Natural killer cell (primary cell): ENCODE results near the gene CREBRF. TPM values are rescaled to one million over a fixed set of nuclear protein-coding genes. Genes with fewer than 3 reads are reported as not detected.
"Not testable (repeated sequence)": the region's sequence is repeated elsewhere in the genome, so short reads cannot be mapped to it uniquely, and the experiment has no call there.

Experiments
- ATAC-seq, 3 donors: fragments of 150-1000 bp in 2 of 3; fragments of 200-7000 bp in 1 of 3; cut with Tn5 transposase; 1 replicate in 1 of 3; 2 replicates in 2 of 3; pipeline ENCODE4 v1.10.0; 2021; ENCODE audit warnings: mild to moderate bottlenecking in 2 of 3, moderate library complexity in 2 of 3
- DNase-seq, 2 donors: peaks; one replicate each; pipeline versions ENCODE4 v3.0.0 to v3.0.0-alpha.2; 2013 to 2021; ENCODE audit warnings: mixed read lengths in 1 of 2
- H3K27ac ChIP-seq: one replicate; pipeline ENCODE4 v1.5.1; 2013; ENCODE audit warnings: mild to moderate bottlenecking, low read length
- H3K27me3 ChIP-seq: one replicate; pipeline ENCODE4 v1.6.1; 2013; ENCODE audit warnings: low read length; ENCODE audit not compliant: control insufficient read depth, insufficient read depth
- H3K36me3 ChIP-seq: one replicate; pipeline ENCODE4 v1.6.1; 2013; ENCODE audit warnings: low read length; ENCODE audit not compliant: control insufficient read depth, insufficient read depth
- H3K4me1 ChIP-seq: one replicate; pipeline ENCODE4 v1.6.1; 2013; ENCODE audit warnings: low read length; ENCODE audit not compliant: control insufficient read depth, insufficient read depth
- H3K4me3 ChIP-seq: one replicate; pipeline ENCODE4 v1.5.1; 2013; ENCODE audit warnings: low read length
- H3K9me3 ChIP-seq: one replicate; pipeline ENCODE4 v1.6.1; 2013; ENCODE audit warnings: low read length; ENCODE audit not compliant: control insufficient read depth, insufficient read depth
- H3K27ac Mint-ChIP-seq, 2 donors: one replicate each; pipeline ENCODE4 v1.8.0; 2022; ENCODE audit warnings: mild to moderate bottlenecking in 2 of 2, mixed read lengths in 2 of 2, moderate library complexity in 1 of 2
- H3K27me3 Mint-ChIP-seq, 2 donors: one replicate each; pipeline ENCODE4 v1.8.0; 2022; ENCODE audit warnings: low read depth in 2 of 2, mixed read lengths in 2 of 2
- H3K36me3 Mint-ChIP-seq: one replicate; pipeline ENCODE4 v1.8.0; 2022; ENCODE audit warnings: mixed read lengths
- H3K4me1 Mint-ChIP-seq, 2 donors: one replicate each; pipeline ENCODE4 v1.8.0; 2022; ENCODE audit warnings: mixed read lengths in 2 of 2
- H3K4me3 Mint-ChIP-seq: one replicate; pipeline ENCODE4 v1.8.0; 2022; ENCODE audit warnings: mild to moderate bottlenecking, moderate library complexity, mixed read lengths
- H3K9me3 Mint-ChIP-seq, 2 donors: one replicate each; pipeline ENCODE4 v1.8.0; 2022; ENCODE audit warnings: mixed read lengths in 2 of 2
- WGBS: methylation state at CpG from one replicate; pipeline ENCODE4 v1.1.7; 2013; ENCODE audit warnings: missing lambda C conversion rate; ENCODE audit not compliant: insufficient coverage; 5-methylcytosine and 5-hydroxymethylcytosine counted together
- intact Hi-C: fragments of 100-400 bp; cut with micrococcal nuclease; formaldehyde crosslinking; loops from one replicate; pipeline ENCODE4 v1.14.2; 2022
- total RNA-seq, 4 donors: library from RNA; stranded (reverse); fragments of 120-200 nt in 1 of 4; gene quantifications; one replicate each; pipeline versions ENCODE4 v1.2.3 to v1.2.4, GENCODE V29; 2013 to 2022
- TF ChIP-seq, protein P1 (sequence below): fragments of 200-600 bp; IDR thresholded peaks from one replicate; pipeline ENCODE4 v1.8.0; 2022; ENCODE audit warnings: antibody characterized with exemption

The CREBRF gene
- total RNA-seq, 3 donors from 2014 or later (not counting 1 experiment from before 2014, with no cell fraction given), result 118 to 127 (median 121) TPM

GRCh38 chr5:173069671-173070070 is 13.5 kb downstream of the CREBRF start:
- no peak for DNase-seq
- peaks cover 59 to 62% of the 10 kb centered on the region in 2 donors for H3K4me1 Mint-ChIP-seq
- Histone ChIP-seq H3K9me3 (no peaks in the 10 kb centered on the region), H3K4me1 (peaks cover 16% of the 10 kb centered on the region), H3K36me3 (no peaks in the 10 kb centered on the region), H3K4me3 (no peak overlapping the region), H3K27me3 (no peaks in the 10 kb centered on the region), H3K27ac (no peak overlapping the region)
- H3K27me3 Mint-ChIP-seq, result no peaks in the 10 kb centered on the region
- ATAC-seq, result no peak
- WGBS, result 41% methylated on average over 7 of the region's 7 CpGs
- TF ChIP-seq, protein P1, sequence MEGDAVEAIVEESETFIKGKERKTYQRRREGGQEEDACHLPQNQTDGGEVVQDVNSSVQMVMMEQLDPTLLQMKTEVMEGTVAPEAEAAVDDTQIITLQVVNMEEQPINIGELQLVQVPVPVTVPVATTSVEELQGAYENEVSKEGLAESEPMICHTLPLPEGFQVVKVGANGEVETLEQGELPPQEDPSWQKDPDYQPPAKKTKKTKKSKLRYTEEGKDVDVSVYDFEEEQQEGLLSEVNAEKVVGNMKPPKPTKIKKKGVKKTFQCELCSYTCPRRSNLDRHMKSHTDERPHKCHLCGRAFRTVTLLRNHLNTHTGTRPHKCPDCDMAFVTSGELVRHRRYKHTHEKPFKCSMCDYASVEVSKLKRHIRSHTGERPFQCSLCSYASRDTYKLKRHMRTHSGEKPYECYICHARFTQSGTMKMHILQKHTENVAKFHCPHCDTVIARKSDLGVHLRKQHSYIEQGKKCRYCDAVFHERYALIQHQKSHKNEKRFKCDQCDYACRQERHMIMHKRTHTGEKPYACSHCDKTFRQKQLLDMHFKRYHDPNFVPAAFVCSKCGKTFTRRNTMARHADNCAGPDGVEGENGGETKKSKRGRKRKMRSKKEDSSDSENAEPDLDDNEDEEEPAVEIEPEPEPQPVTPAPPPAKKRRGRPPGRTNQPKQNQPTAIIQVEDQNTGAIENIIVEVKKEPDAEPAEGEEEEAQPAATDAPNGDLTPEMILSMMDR, result no peak
- no peak overlapping the region for H3K4me3 Mint-ChIP-seq
- intact Hi-C loops, result no loop called here
- H3K9me3 Mint-ChIP-seq, result no peaks in the 10 kb centered on the region
- no peak overlapping the region for H3K27ac Mint-ChIP-seq
- H3K36me3 Mint-ChIP-seq, result no peaks in the 10 kb centered on the region

DNA sequence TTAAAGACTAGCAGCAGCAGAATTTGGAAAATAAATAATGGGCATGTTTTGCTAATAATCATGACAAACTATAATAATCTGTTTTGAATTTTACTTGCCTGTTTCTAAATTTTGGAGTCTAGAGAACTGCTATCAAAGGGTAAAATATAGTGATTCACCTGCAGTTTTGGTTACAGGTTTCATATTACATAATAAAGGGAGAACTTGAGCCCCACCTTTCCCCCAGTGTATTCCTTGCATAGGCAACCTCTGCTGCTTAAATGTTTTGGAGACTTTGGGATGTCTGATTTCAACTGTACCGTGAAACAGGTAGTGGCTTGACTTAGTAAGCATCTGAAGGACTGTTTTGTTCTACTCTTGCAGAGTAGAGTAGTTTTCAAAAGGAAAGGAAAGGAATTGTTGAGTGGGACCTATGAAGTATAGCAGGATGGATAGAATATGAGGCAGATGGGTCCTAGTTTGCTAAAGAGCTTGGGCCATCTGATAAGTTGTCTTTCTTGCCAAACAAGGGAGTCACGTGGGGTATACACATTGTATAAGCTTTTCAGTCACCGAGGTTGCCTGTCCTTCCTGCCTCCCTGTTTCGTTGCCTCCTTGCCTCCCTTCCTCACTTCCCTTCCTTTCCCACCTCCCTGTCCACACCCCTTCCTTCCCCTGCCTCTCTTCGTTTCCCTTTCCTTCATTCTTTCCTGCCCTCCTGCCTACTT is 19.1 kb downstream of the CREBRF start:
- Mint-ChIP-seq H3K4me1 (peaks cover 45 to 56% of the 10 kb centered on the region in 2 donors), H3K9me3 (no peaks in the 10 kb centered on the region), H3K27me3 (no peaks in the 10 kb centered on the region), H3K27ac (no peak overlapping the region), H3K36me3 (no peaks in the 10 kb centered on the region), H3K4me3 (no peak overlapping the region)
- ATAC-seq (no peak), DNase-seq (no peak)
- H3K4me1 ChIP-seq, result peaks cover 4% of the 10 kb centered on the region
- no peak overlapping the region for H3K27ac ChIP-seq
- H3K4me3 ChIP-seq, result no peak overlapping the region
- intact Hi-C loops, result no loop called here
- H3K27me3 ChIP-seq, result no peaks in the 10 kb centered on the region
- 94% methylated on average over 5 of the region's 5 CpGs for WGBS
- TF ChIP-seq, protein P1, result no peak
- H3K36me3 ChIP-seq, result no peaks in the 10 kb centered on the region
- no peaks in the 10 kb centered on the region for H3K9me3 ChIP-seq

- 100% methylated on average over 1 of the region's 5 CpGs for WGBS
- DNase-seq (no peak), ATAC-seq (no peak)
- intact Hi-C loops, result no loop called here
- Histone ChIP-seq H3K4me1 (peaks cover 4% of the 10 kb centered on the region), H3K27ac (no peak overlapping the region), H3K4me3 (no peak overlapping the region), H3K9me3 (no peaks in the 10 kb centered on the region), H3K36me3 (peaks cover 5% of the 10 kb centered on the region), H3K27me3 (no peaks in the 10 kb centered on the region)
- no peaks in the 10 kb centered on the region for H3K9me3 Mint-ChIP-seq
- no peaks in the 10 kb centered on the region for H3K27me3 Mint-ChIP-seq
- no peak overlapping the region for H3K27ac Mint-ChIP-seq
- TF ChIP-seq, protein P1, result no peak
- H3K4me1 Mint-ChIP-seq, result peaks cover 46 to 57% of the 10 kb centered on the region in 2 donors
- H3K4me3 Mint-ChIP-seq, result no peak overlapping the region
- peaks cover 3% of the 10 kb centered on the region for H3K36me3 Mint-ChIP-seq
Observed at GRCh38 chr5:173075970-173076369, 19.8 kb downstream of the CREBRF start.

DNA sequence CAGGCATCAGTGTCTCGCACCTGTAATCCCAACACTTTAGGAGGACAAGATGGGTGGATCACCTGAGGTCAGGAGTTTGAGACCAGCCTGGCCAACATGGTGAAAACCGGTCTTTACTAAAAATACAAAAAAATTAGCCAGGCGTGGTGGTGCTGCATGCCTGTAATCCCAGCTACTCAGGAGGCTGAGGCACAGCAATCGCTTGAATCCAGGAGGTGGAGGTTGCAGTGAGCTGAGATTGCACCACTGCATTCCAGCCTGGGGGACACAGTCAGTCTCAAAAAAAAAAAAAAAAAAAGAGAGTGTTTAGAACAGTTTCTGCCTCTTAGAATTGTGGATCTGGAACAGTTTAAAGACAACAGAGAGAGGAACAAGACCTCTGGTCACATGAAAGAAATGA is 20.3 kb downstream of the CREBRF start:
- H3K27me3 ChIP-seq, H3K9me3 Mint-ChIP-seq, DNase-seq, H3K27ac ChIP-seq, H3K9me3 ChIP-seq, H3K27ac Mint-ChIP-seq, ATAC-seq, H3K27me3 Mint-ChIP-seq, H3K4me3 ChIP-seq, intact Hi-C loops, H3K4me3 Mint-ChIP-seq, H3K36me3 Mint-ChIP-seq, H3K4me1 ChIP-seq: not testable (repeated sequence)
- peaks cover 47 to 59% of the 10 kb centered on the region in 2 donors for H3K4me1 Mint-ChIP-seq
- peaks cover 10% of the 10 kb centered on the region for H3K36me3 ChIP-seq
- WGBS, result 96% methylated on average over 4 of the region's 4 CpGs
